Suprapubic skin (tissue), 4 donors: ENCODE data around the gene RNF6. TPM values are rescaled to one million over a fixed set of nuclear protein-coding genes. Genes with fewer than 3 reads are reported as not detected.
A peak's percentile ranks its signal among the peaks of the same experiment; 100 is the strongest.

Experiments
- DNase-seq, 2 donors: peaks; one replicate each; pipeline ENCODE4 v3.0.0-alpha.2; 2019; ENCODE audit warnings: low spot score in 2 of 2
- H3K27ac ChIP-seq: fragments of 200-600 bp; sonication (generic); one replicate; pipeline ENCODE4 v1.5.1; 2019
- H3K27me3 ChIP-seq: fragments of 200-600 bp; sonication (generic); one replicate; pipeline ENCODE4 v1.5.1; 2019
- H3K36me3 ChIP-seq: fragments of 200-600 bp; sonication (generic); one replicate; pipeline ENCODE4 v1.5.1; 2019
- H3K4me1 ChIP-seq: fragments of 200-600 bp; sonication (generic); one replicate; pipeline ENCODE4 v1.5.1; 2019
- H3K4me3 ChIP-seq: fragments of 200-600 bp; sonication (generic); one replicate; pipeline ENCODE4 v1.5.1; 2019; ENCODE audit warnings: mild to moderate bottlenecking
- H3K9me3 ChIP-seq: fragments of 200-600 bp; sonication (generic); one replicate; pipeline ENCODE4 v1.5.1; 2019
- EP300 ChIP-seq: sonication (generic); formaldehyde crosslinking; IDR thresholded peaks from one replicate; pipeline ENCODE4 v1.6.1; 2017; ENCODE audit warnings: antibody characterized with exemption
- POLR2A ChIP-seq, 2 donors: fragments of 450-650 bp; IDR thresholded peaks; one replicate each; pipeline ENCODE4 v1.6.1; 2017; ENCODE audit warnings: antibody characterized with exemption in 2 of 2, mild to moderate bottlenecking in 2 of 2, moderate library complexity in 2 of 2
- POLR2AphosphoS5 ChIP-seq, 3 donors: sonication (generic); formaldehyde crosslinking; IDR thresholded peaks; one replicate each; pipeline ENCODE4 v1.6.1; 2017; ENCODE audit warnings: antibody characterized with exemption in 3 of 3
- WGBS: methylation state at CpG from one replicate; pipeline ENCODE4 v1.1.5; 2018; 5-methylcytosine and 5-hydroxymethylcytosine counted together
- total RNA-seq, 4 donors: library from RNA; depleted of rRNA; stranded (reverse); fragments of >200 nt; gene quantifications; one replicate each; pipeline ENCODE4 v1.1.0, GENCODE V29; 2016
- TF ChIP-seq, protein P1 (sequence below), 2 donors: fragments of 200-600 bp in 1 of 2; fragments of 450-650 bp in 1 of 2; sonication (generic) in 1 of 2; IDR thresholded peaks; one replicate each; pipeline ENCODE4 v1.5.1; 2016 to 2019; ENCODE audit warnings: antibody characterized with exemption in 2 of 2, mild to moderate bottlenecking in 1 of 2, moderate library complexity in 1 of 2

RNF6 gene
- total RNA-seq, 4 donors from 2014 or later: 18.2 to 30.6 (median 25.0) TPM

DNA sequence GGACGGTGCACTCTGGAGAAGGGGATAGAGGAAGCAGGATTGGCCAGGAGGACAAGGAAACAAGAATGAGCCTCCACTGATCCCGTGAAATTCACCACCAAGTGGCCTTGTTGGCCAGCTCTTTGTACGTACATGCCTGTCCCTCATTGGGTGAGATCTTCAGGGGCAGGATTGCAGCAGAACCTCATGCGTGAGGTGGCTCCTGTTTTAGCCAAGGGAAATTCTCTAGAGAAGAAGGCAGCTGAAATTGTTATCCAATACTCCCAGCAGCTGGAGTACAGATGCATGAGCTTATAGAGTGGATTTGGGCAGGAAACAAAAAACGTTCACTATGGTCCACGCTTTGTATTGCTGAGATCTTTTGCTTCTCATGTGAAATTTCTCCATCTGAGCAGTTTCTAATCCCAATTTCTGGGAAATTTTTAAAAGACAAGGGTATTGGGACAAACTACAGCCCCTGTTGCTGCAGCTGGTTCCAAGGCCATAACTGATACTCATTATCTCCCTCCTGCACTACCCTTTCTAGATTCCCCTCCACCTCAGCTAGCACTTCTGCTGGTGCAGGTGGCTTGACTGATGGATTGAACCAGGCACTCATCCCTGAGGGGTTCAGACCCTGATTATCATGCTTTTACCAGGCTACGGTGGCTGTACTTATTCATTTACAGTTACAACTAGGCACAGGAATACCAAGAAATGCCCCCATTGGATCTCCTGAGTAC is 3.9 kb upstream of the RNF6 start:
- 64% methylated on average over 7 of the region's 7 CpGs for WGBS
- no peak for TF ChIP-seq POLR2AphosphoS5 (IDR thresholded peaks at IDR 0.05)
- TF ChIP-seq POLR2A (IDR thresholded peaks at IDR 0.05): no peak
- no peak for TF ChIP-seq EP300
- TF ChIP-seq, protein P1, sequence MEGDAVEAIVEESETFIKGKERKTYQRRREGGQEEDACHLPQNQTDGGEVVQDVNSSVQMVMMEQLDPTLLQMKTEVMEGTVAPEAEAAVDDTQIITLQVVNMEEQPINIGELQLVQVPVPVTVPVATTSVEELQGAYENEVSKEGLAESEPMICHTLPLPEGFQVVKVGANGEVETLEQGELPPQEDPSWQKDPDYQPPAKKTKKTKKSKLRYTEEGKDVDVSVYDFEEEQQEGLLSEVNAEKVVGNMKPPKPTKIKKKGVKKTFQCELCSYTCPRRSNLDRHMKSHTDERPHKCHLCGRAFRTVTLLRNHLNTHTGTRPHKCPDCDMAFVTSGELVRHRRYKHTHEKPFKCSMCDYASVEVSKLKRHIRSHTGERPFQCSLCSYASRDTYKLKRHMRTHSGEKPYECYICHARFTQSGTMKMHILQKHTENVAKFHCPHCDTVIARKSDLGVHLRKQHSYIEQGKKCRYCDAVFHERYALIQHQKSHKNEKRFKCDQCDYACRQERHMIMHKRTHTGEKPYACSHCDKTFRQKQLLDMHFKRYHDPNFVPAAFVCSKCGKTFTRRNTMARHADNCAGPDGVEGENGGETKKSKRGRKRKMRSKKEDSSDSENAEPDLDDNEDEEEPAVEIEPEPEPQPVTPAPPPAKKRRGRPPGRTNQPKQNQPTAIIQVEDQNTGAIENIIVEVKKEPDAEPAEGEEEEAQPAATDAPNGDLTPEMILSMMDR (IDR thresholded peaks at IDR 0.05): no peak
- DNase-seq: no peak
- peaks cover 7% of the 10 kb centered on the region for H3K4me1 ChIP-seq
- no peaks in the 10 kb centered on the region for H3K27me3 ChIP-seq
- no peaks in the 10 kb centered on the region for H3K9me3 ChIP-seq
- H3K36me3 ChIP-seq: no peaks in the 10 kb centered on the region
- H3K27ac ChIP-seq: no peak overlapping the region
- H3K4me3 ChIP-seq: no peak overlapping the region

DNA sequence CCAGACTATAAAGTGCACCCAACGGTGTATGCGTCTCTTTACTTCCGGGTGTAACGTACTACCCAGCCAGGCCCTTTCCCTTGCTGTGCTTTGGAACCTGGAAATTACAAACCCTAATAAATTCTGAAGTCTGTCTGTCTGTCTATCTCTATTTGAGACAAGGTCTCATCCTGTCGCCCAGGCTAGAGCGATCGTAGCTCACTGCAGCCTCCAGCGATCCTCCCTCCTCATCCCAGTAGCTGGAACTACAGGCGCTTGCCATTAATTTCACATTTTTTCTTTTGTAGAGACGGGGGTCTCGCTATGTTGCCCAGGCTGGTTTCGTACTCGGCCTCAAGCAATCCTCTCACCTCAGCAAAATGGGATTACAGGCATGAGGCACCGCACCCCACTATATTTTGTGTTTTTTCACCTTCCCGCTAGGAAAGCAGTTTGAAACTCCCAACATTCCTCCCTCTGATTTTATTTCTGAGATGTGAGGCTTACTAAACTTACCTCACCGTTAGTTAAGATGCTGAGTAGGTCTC is 469 bp upstream of the RNF6 start:
- H3K27me3 ChIP-seq: no peaks in the 10 kb centered on the region
- TF ChIP-seq EP300: no peak
- no peak for TF ChIP-seq POLR2AphosphoS5 (IDR thresholded peaks at IDR 0.05)
- no peak for TF ChIP-seq POLR2A (IDR thresholded peaks at IDR 0.05)
- TF ChIP-seq, protein P1 (IDR thresholded peaks at IDR 0.05): no peak
- no peaks in the 10 kb centered on the region for H3K9me3 ChIP-seq
- H3K4me1 ChIP-seq: peaks cover 28% of the 10 kb centered on the region
- 19% methylated on average over 16 of the region's 16 CpGs for WGBS
- H3K27ac ChIP-seq: peak overlapping the region; percentile 99
- H3K36me3 ChIP-seq: peaks cover 19% of the 10 kb centered on the region
- peak overlapping the region; percentile 97 for H3K4me3 ChIP-seq
- DNase-seq: no peak

DNA sequence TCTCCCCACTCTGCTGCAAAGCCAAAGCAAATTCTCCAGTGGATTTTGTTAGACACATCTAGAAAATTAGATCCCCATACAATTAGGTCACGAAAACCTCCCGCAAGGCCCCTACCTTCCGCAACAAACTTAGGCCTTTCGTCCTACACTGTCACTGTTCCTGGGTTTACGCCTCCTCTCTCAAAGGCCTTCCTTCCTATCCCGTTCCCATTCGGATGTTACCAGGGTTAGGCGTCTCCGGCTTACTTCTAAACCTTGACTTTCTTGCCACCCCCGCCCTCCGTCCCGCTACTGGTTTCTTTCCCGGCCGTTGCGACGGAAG is 754 bp downstream of the RNF6 start:
- WGBS: 0% methylated on average over 16 of the region's 16 CpGs
- Histone ChIP-seq H3K36me3 (peaks cover 31% of the 10 kb centered on the region), H3K27ac (peak overlapping the region; percentile 99), H3K4me3 (peak overlapping the region; percentile 97), H3K4me1 (peaks cover 28% of the 10 kb centered on the region), H3K27me3 (no peaks in the 10 kb centered on the region), H3K9me3 (no peaks in the 10 kb centered on the region)
- DNase-seq: no peak
- TF ChIP-seq POLR2AphosphoS5 (IDR thresholded peaks at IDR 0.05) (peak in 1 of 3 donors; percentile 7), POLR2A (IDR thresholded peaks at IDR 0.05) (no peak), EP300 (no peak)
- TF ChIP-seq, protein P1 (IDR thresholded peaks at IDR 0.05): no peak

DNA sequence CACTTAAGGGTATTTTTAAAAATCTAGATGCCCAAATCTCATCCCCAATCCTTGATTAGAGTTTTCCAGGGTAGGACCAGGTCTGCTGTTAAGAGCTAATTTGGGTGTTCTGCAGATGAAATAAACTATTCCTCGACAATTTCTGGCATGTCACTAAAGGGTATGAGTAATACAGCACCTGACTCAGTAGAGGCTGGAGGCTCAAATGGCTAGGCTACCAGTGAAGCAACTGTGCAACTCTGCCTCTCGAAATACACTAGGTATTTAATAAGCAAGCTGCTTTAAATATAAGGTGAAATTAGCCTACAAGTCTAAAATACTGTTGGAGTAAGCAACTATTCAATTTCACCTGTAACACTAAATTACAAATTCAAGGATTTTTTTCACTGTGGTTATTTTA is 1.5 kb downstream of the RNF6 start:
- Histone ChIP-seq H3K4me1 (peaks cover 28% of the 10 kb centered on the region), H3K27ac (no peak overlapping the region), H3K27me3 (no peaks in the 10 kb centered on the region), H3K4me3 (peak overlapping the region; percentile 97), H3K36me3 (peaks cover 39% of the 10 kb centered on the region), H3K9me3 (no peaks in the 10 kb centered on the region)
- TF ChIP-seq EP300 (no peak), POLR2AphosphoS5 (IDR thresholded peaks at IDR 0.05) (no peak), POLR2A (IDR thresholded peaks at IDR 0.05) (no peak)
- TF ChIP-seq, protein P1 (IDR thresholded peaks at IDR 0.05): no peak
- 52% methylated on average over 2 of the region's 2 CpGs for WGBS
- no peak for DNase-seq

DNA sequence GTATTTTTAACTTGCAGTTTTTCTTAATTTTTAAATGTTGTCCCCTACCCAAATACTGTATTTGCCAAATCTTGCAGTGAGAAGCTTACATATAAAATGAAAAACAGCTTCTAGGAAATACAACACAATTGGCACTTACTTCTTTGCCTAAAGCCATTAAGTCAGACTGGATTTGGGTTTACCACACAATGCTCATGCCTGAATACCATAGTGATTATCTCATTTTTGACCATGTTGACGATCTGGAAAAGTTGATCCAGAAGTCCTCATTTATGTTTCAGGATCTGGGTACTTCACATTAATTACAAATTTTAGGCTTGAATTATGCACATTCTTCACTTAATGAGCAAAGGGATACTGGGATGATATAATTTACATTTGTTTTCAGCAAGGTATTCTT is 2.4 kb downstream of the RNF6 start:
- Histone ChIP-seq H3K4me1 (peaks cover 28% of the 10 kb centered on the region), H3K4me3 (no peak overlapping the region), H3K27ac (no peak overlapping the region), H3K9me3 (no peaks in the 10 kb centered on the region), H3K36me3 (peaks cover 47% of the 10 kb centered on the region), H3K27me3 (no peaks in the 10 kb centered on the region)
- TF ChIP-seq EP300 (no peak), POLR2AphosphoS5 (IDR thresholded peaks at IDR 0.05) (no peak), POLR2A (IDR thresholded peaks at IDR 0.05) (no peak)
- TF ChIP-seq, protein P1 (IDR thresholded peaks at IDR 0.05): no peak
- DNase-seq: no peak
- WGBS: 48% methylated on average over 1 of the region's 1 CpG
